ENCODE measurements around the gene HOXB1.

The HOXB1 gene

DNA sequence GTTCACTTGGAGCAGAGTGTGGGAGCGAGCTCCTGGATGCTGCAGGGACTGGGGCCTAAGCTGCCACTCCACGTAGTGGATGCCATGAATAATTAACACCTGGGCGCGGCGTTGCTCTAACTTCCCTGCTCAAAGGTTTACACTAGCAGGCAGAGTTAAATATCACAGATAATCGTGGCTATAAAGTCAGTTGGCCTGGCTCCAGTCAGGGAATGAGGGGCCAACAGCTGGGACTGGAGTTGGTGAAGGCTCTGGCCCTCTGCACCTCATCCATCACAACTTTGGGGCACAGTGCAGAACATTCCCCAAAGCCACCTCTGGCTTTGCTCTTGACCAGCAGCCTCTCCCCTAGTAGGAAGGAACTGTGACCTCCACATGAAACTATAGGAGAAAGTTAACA lies 36.4 kb upstream of the HOXB1 start:
- no peak for DNase-seq

- no peak for DNase-seq
Observed at GRCh38 chr17:48566717-48567116, 35.9 kb upstream of the HOXB1 start.

GRCh38 chr17:48565925-48566710 lies 35.3 kb upstream of the HOXB1 start:
- no peak for DNase-seq

GRCh38 chr17:48565022-48565554 lies 34.3 kb upstream of the HOXB1 start:
- no peak for DNase-seq

DNA sequence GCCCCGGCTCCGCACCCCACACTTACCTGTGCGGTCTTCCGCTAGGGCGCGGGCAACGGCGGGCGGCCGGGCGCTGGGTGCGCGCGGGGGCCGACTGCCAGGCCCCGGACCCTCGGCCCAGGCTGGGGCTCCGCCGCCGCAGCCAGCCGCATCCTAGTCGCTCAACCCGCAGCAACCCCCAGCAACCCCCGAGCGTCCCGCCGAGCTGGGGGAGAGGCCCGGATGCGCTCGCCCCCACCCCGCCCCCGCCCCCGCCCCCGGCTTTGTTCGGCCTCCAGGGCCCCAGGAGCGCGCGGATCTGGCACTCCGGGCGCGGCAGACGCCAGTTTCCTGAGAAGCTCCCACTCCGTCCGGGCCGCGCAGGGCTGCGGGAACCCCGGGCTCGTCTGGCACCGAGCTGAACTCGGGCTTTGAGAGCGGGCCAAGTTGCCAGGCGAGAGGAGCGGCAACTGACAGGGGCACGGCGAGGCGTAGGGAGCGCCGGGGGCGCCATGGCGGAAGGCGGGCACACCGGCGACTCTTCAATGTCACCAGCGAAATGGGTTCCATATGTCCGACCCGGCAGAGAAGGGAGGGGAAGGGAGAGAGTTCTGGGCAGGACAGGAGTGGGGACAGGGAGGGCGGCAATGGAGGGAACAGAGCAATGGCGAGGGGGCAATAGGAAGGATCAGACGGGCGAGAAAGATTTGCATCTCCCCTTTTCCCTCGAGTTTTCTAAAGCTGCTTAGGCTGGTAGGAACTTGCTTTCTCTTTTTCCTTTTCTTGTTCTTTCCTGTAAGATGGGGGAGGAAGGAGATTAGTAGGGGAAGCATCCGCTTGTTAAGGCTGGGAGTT lies 33.6 kb upstream of the HOXB1 start:
- DNase-seq: no peak

DNA sequence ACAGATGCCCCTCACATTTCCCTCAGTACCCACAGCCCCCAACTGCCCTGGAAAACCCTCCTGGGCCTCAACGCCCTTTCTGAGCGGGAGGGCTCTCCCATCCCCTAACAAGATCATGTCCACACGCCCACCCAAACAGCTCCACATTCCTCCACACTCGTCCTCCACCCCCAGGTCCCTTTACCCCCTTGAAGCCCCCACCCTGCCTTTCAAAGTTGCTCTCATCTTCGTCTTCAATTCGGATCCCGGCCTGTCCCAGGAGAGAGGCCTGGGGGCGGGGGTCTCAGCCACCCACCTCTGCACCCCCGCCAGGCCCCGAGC lies 33.0 kb upstream of the HOXB1 start:
- no peak for DNase-seq

- DNase-seq: no peak
Observed at GRCh38 chr17:48563385-48563838, 32.6 kb upstream of the HOXB1 start.

- DNase-seq: no peak
Observed at GRCh38 chr17:48562934-48563333, 32.1 kb upstream of the HOXB1 start.

GRCh38 chr17:48561884-48562810 lies 31.3 kb upstream of the HOXB1 start:
- peak; percentile 80 for DNase-seq

DNA sequence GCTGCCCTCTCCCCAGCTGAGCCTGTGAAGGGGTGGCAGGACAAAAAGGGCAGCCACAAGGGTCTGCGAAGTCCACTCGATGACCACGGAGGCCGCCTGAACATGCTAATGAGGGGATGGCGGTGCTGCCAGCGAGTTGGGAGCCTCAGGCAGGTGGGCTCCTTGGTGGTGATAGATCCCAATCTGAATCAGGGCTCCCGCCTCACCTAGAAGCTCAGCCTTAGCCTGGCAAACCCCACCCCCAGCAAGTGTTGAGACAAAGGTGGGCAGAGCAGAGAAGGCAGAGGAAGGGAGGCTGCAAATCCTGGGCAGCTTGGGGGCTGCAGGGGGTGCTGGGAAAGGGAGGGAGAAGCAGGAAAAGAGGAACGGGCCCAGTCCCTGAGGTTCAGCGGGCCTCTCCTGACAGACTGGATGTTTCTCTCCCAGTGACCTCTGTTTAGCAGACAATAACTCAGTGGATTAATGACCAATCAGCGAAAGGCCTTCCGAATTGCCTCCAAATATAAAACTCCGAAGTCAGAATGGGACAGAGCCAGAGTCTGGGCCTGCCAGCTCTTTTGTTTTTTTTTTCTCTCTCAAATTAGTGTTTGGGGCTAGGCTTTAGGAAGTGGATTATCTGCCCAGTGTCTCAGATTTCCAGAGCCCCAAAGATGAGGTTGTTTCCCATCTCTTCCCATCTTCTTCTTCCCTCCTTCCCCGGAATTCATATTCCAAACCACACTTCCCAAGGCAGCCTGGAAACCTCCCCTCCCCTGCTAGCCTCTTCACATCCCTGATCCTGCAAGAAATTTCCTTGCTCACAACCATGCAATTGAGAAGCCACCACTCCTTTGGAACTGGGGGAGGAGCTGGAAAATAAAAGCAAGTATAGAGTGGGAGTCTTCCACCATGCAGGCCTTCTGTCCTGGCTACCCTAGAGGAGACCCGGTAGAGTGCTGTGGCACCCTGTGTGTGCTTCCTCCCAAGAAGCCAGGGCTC lies 29.3 kb upstream of the HOXB1 start:
- DNase-seq: no peak

GRCh38 chr17:48559122-48559839 lies 28.5 kb upstream of the HOXB1 start:
- no peak for DNase-seq

GRCh38 chr17:48558831-48559121 lies 28.0 kb upstream of the HOXB1 start:
- DNase-seq: no peak

GRCh38 chr17:48558057-48558830 lies 27.4 kb upstream of the HOXB1 start:
- no peak for DNase-seq

- no peak for DNase-seq
Observed at GRCh38 chr17:48556576-48557401, 26.0 kb upstream of the HOXB1 start.

DNA sequence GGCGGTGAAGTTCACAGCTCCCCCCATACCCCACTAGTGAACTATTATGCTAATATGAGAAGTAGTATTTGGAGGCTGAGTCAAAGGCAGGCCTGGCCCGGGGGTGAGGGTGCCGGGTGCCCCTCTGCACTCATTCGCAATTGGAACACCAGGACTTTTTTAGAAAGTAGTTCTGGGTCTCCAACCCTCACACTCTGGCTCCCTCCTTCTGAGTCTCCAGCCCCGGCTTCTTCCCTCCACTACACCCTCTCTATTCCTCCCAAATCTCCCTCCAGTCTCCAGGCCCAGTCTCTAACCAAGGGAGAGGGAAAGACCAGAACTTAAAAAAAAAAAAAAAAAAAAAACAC lies 25.4 kb upstream of the HOXB1 start:
- no peak for DNase-seq

DNA sequence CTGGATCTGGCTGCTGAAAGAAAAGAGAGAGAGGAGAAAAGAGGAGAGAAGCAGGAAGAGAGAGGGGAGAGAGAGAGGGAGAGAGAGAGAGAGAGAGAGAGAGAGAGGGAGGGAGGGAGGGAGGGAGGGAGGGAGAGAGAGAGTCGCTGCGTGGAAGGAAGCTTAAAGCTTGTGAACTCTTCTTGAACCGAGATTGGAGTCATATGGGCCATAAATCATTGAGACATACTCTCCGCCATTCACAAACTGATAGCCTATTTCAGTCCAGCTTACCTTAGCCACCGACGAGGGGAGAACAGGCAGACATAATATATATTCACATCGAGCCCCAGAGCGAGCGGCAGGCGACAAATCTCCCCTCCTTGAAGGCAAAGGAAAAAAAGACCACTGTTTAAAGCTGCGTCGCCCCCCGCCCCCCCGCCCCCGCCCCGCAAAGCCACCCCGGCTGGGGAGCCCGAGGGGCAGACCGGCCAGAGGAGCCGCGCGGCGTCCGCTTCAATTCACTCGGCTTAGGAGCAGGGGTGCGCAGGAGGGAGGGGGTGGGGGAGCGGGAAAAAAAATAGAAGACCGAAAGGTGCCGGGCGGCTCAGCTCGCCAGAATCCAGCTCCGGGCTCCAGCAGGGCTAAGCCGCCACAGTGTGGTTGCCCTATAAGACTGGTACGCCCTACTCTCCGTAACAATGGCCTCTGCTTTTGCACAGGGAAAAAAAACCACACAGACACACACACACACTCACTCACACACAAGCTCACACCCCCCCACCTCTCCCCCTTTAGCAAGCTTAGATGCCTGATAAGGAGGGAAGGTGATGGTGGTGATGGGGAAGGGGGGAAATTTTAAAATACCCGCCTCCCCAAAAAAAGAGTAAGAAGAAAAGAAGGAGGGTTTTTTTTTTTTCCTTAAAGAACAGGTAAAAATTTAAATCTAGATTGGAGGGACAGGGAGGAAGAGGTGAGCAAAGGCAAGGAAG lies 24.7 kb upstream of the HOXB1 start:
- peak; percentile 96 for DNase-seq

GRCh38 chr17:48554412-48555257 lies 23.8 kb upstream of the HOXB1 start:
- DNase-seq: no peak
